Bone marrow (tissue), 2 donors: ENCODE measurements around the gene PRR5.
A peak's percentile ranks its signal among the peaks of the same experiment; 100 is the strongest.
"Not testable (repeated sequence)": the region's sequence is repeated elsewhere in the genome, so short reads cannot be mapped to it uniquely, and the experiment has no call there.

Experiments
- DNase-seq, 2 donors: peaks; one replicate each; lab custom pipeline; 2025; lab: John Stamatoyannopoulos, UW

The PRR5 gene

GRCh38 chr22:44734801-44735517 lies 33.0 kb downstream of the PRR5 start:
- no peak for DNase-seq

GRCh38 chr22:44735518-44736428 lies 33.8 kb downstream of the PRR5 start:
- DNase-seq, result peak; percentile 25 to 61

DNA sequence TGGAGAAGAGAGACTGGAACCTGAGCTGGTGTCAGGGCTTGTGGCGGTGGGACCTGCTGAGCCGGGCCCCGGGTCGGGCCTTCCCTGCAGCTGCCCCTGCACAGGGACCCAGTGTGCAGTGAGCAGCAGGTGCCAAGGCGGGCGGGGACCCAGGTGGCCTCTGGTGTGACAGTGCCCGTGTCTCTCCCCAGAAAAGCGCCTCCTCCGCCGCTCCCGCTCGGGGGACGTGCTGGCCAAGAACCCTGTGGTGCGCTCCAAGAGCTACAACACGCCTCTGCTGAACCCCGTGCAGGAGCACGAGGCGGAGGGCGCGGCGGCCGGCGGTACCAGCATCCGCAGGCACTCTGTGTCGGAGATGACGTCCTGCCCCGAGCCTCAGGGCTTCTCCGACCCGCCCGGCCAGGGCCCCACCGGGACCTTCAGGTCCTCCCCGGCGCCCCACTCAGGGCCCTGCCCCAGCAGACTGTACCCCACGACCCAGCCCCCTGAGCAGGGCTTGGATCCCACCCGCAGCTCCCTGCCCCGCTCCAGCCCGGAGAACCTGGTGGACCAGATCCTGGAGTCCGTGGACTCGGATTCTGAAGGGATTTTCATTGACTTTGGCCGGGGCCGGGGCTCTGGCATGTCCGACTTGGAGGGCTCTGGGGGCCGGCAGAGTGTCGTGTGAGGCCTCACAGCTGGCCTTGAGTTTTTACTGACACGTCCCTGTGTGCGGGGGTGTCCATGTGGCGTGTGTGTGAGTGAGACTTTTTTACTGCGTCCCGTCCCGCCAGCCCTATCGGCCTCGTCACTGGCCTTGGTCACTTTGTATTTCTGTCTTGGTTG lies 34.8 kb downstream of the PRR5 start:
- no peak for DNase-seq

DNA sequence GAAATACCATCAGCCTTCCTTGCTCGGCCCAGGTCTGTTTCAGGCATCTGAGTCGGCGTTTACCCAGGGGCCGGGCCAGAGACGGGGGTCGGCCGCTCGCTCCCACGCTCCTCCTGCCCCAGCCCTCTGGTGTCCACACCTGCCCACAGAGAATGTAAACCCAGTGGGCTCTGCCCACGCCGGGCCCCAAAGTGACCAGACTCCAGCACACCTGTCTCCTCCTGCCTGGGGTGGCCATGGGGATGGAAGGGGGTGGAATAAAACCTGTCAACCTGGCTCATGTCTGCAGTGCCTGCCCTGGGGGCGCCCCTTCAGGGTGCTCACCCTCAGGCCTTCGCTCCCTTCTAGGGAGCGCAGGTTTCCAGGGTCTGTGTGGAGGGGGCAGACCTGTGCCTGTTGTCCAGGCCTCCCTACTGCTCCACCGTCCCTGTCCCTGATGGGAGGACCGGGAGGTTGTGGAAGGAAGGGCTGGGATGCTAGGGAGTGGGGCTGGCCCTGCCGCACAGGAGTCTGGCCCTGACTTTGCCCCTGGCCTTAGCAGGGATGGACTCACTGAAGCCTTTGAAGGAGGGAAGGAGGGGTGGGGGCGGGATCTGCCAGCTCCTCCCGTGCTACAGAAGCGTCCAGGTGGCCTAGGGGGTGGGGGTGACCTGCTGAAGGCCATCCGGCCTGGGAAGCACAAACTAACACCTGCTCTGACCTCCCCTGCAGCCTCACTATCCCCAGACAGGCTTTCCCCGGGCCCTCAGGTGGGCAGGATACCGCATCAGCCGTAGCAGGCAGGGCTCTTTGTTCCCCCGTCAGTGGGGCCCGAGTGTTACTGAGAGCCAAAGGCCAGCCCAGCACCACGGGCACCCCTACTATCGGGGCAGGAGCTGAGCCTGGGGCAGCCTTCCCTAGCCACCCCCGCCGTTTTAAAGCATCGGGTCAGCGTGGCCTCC lies 35.7 kb downstream of the PRR5 start:
- DNase-seq, result no peak

DNA sequence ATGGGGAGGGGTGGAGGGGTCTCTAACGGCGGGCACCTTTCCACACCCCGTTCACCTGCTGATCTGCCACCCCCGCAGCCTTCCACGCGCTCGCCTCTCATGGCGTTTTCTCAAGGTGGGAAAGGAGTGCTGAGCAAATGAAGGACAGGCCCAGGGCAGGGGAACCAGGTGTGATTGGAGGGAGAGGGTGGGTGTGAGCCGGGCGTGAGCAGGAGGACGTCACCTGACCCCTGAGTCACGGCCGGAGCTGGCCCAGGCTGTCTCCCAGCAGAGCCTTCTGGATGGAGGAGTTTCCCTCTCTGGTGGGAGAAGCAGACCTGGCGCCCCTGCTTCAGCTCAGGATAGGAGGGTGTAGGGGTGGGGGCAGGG lies 36.3 kb downstream of the PRR5 start:
- DNase-seq, result no peak

DNA sequence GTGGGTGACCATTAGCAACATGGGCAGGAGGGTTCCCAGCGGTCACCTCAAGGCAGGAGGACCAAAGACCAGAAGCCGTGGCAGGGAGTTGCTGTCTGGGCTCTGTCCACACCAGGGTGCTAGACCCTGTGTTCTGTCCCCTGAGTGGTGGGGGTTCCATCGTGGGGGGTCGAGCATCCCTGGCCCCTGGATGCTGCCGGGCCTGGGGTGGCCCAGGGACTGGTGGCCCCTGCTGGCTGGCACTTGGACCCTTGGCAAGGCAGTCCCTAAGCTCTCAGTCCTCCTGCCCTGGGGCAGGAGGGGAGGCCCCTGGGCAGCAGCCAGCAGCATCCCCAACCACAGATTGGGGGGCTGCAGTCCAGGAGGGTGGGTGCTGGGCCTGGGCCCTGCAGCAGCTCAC lies 37.0 kb downstream of the PRR5 start:
- DNase-seq, result no peak

DNA sequence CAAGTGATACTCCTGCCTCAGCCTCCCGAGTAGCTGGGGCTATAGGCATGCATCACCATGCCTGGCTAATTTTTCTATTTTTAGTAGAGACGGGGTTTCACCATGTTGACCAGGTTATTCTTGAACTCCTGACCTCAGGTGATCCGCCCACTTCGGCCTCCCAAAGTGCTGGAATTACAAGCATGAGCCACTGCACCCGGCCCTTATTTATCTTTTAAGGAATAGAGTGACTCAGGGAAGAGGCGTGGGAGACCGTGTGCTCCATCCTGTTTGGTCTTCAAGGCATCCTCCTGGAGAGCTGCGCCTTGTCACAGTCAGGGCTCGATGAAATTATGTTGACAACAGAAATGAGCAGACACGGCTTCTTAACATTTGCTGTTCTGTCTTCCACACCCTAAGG lies 37.7 kb downstream of the PRR5 start:
- DNase-seq, result not testable (repeated sequence)

GRCh38 chr22:44740307-44740706 lies 38.3 kb downstream of the PRR5 start:
- no peak for DNase-seq

DNA sequence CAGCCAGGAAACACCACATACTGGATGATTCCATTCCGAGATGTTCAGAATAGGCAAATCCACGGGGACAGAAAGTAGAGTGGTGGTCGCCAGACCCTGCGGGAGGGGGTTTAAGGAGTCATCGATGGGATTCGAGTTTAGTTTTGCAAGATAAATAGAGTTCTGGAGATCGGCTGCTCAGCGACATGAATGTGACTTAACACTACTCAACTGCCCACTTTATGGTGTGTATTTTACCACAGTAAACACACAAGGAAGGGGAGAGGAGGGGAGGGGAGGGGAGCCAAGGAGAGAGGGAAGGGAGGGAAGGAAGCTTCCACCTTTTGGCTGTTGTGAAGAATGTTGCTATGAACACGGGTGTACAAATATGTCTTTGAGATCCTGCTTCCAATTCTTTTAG lies 39.9 kb downstream of the PRR5 start:
- no peak for DNase-seq

DNA sequence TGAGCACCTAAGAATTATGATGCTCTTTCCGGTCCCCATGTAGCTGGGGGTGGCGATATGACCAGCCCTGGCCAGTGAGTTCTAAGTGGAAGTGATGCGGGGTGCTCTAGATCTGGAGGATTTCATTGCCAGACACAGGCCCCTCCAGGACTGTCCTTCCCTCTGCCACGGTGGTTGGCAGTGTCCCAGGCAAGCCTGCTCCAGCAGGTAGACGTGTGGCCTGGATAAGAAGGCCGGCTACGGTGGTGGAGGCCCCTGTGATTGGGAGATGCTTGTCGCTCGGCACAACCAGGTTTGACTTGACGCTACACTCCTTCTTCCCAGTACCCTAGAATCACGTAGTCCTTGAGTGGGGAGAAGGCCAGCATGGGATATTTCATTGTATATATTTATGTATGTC lies 41.2 kb downstream of the PRR5 start:
- no peak for DNase-seq

GRCh38 chr22:44743804-44744211 lies 41.8 kb downstream of the PRR5 start:
- DNase-seq, result no peak

GRCh38 chr22:44745853-44746789 lies 44.1 kb downstream of the PRR5 start:
- no peak for DNase-seq

DNA sequence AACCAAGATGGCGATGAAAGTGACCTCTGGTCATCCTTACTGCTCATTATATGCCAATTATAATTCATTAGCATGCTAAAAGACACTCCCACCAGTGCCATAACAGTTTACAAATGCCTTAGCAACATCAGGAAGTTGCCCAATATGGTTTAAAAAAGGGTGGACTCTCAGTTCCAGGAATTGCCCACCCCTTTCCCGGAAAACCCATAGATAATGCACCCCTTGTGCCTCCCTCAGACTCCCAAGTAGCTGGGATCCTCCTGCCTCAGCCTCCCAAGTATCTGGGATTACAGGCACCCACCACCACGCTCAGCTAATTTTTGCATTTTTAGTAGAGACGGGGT lies 45.8 kb downstream of the PRR5 start:
- DNase-seq, result not testable (repeated sequence)

- no peak for DNase-seq
These were observed 46.5 kb downstream of the PRR5 start for GRCh38 chr22:44748524-44748923.

GRCh38 chr22:44750481-44750880 lies 48.5 kb downstream of the PRR5 start:
- no peak for DNase-seq

DNA sequence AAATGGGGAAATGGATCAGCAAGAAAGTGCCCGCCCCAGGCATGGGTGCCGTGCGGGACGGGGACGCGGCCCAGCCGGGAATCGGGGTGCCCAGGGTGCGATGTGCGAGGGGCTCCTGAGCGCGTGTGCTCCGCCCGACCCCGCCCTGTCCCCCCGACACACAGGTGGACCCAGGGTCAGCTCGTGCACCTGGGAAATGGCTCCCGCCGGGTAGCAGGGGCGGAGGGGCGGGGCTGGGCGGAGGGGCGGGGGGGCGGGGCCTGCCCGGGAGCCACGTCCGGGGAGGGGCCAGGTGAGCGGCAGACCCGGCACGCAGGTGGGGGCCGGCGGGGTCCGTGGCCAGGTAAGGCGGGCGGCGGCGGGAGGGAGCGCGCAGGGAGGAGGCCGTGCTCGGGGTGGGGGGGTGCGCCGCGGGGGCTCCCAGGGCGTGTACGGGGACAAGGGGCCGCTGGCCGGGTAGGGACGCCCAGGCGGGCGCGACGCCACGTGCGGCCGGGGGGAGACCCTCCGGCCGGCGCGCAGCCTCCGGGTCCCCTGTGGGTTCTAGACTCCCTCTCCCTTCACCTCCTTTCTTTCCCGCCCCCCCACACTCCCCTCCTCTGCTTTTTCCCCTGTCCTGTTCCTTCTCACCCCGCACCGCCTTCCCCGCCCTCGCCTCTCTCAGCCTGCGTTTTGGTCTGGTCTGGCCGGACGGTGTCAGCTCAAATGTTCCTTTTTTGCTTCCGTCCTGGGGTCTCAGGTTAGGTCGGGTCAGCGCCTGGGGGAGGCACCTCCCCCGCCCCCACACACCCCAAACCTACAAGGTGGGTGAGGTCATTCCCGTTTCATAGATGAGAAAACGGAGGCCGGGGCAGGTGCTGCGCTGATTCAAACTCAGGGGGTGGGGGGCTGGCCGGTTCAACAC lies 50.5 kb downstream of the PRR5 start, which contains the start of gene ARHGAP8:
Gene ARHGAP8, plus strand, starts transcription at position 291 of the 904 bp plus-strand sequence. CDS start 33,953 bp downstream, outside the sequence.
- DNase-seq, result no peak

- DNase-seq, result no peak
These were observed 51.4 kb downstream of the PRR5 start for GRCh38 chr22:44753189-44754042.

DNA sequence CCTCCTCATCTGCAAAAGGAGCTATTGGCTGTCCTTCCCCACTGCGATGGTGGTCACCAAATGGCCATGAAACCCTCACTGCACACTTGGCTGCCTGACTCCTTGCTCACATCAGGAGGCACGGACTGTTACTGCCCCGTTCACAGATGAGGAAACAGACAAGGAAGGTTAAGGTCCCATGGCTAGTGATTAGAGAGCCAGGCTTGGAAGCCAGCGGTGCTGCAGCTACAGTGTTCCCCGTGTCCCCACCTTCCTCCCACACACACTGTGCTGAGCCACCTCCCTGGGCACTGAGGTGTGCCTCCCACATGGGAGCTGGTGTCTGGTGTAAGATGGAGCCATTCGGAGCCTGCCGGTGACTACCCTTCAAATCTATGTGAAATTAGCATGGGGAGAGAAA lies 53.0 kb downstream of the PRR5 start:
- DNase-seq, result no peak
